ENCODE results near the gene THAP11.
"Not testable (repeated sequence)": the region's sequence is repeated elsewhere in the genome, so short reads cannot be mapped to it uniquely, and the experiment has no call there.

THAP11 gene

GRCh38 chr16:67837190-67837589, 4.9 kb upstream of the THAP11 start:
- DNase-seq, result not testable (repeated sequence)

GRCh38 chr16:67837811-67838210, 4.3 kb upstream of the THAP11 start:
- DNase-seq, result no peak

DNA sequence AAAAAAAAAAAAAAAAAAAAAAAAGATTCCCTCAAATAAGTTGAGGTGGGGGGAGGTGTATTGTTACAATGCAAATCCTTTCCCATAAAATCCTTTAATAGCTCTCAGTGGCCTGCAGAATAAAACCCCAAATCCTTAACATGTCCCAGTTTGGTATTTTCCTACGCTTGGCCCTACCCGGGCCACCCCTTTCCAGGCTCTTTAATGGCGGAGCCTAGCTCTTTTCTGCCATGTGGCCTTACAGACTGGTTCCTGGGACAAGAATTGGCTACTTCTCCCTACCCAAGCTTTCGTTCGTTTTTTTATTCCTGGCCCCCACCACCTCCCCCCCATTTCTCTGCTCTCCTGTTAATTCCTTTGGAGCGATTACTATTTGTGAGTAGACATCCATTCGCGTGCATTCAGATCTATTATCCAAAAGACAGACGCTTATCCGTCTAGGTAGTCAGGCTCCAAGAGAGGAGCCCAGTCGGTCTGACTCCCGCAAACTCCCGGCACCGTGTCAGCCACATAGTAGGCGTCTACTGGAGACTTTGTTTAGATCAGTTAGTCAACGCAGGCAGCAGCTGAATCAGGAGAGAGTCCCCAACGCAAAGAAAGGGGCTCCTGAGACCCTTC, 813 bp upstream of the THAP11 start:
- DNase-seq, result no peak

DNA sequence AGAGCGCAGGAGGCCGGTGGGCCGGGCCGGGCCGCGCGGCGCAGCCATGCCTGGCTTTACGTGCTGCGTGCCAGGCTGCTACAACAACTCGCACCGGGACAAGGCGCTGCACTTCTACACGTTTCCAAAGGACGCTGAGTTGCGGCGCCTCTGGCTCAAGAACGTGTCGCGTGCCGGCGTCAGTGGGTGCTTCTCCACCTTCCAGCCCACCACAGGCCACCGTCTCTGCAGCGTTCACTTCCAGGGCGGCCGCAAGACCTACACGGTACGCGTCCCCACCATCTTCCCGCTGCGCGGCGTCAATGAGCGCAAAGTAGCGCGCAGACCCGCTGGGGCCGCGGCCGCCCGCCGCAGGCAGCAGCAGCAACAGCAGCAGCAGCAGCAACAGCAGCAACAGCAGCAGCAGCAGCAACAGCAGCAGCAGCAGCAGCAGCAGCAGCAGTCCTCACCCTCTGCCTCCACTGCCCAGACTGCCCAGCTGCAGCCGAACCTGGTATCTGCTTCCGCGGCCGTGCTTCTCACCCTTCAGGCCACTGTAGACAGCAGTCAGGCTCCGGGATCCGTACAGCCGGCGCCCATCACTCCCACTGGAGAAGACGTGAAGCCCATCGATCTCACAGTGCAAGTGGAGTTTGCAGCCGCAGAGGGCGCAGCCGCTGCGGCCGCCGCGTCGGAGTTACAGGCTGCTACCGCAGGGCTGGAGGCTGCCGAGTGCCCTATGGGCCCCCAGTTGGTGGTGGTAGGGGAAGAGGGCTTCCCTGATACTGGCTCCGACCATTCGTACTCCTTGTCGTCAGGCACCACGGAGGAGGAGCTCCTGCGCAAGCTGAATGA, 606 bp downstream of the THAP11 start:
- peak; percentile 68 for DNase-seq

GRCh38 chr16:67843343-67843765, 1.2 kb downstream of the THAP11 start:
- no peak for DNase-seq

- no peak for DNase-seq
Observed at GRCh38 chr16:67844497-67844896, 2.4 kb downstream of the THAP11 start.

DNA sequence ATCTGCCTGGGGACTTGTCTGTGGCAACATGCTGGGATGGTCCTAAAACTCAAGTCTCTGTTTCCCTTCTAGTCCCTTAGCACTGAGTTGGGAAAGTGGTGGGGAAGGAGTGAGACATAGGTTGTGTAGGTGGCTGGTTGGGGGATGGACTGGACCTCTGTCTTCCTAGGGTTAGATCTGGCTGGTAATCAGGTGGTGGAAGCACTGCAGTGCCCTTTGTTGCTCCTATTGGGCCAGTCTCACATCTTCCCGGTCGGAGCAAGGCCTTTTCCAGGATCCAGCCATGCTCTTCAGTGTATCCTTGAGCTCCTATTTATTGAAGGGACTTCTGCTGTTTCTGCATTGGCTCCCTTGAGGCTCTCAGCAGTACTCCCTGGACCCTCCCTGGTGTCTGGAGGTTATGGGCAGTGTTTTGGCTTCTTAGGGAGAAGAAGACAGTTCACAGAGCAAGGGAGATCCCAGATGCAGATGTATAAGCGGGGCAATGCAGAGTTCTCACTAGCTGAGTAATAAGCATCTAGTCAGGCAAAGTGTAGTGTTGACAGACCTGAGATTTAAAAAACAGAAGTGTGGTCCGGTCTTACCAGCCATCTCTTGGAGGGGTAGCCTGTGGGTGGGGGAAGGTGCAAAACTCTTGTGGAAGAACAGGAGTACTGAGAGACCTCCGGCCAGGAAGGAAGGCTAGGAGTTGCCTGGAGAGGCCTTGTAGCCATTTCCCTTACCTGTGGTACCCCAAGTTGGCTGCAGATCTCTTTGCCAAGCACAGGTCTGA, 3.4 kb downstream of the THAP11 start:
- DNase-seq, result no peak

DNA sequence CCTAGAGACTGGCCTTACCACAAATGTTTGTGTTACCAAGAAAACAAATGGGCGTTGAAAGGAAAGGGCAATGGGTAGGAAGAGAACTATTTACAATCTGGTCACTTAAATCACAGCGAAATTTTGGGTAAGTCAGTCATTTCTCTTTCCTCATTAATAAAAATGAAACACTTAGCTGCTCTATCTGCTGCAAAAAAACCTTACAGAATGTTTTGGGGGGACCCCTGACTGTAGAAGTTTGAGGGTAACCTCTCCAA, 3.9 kb downstream of the THAP11 start:
- DNase-seq, result no peak

DNA sequence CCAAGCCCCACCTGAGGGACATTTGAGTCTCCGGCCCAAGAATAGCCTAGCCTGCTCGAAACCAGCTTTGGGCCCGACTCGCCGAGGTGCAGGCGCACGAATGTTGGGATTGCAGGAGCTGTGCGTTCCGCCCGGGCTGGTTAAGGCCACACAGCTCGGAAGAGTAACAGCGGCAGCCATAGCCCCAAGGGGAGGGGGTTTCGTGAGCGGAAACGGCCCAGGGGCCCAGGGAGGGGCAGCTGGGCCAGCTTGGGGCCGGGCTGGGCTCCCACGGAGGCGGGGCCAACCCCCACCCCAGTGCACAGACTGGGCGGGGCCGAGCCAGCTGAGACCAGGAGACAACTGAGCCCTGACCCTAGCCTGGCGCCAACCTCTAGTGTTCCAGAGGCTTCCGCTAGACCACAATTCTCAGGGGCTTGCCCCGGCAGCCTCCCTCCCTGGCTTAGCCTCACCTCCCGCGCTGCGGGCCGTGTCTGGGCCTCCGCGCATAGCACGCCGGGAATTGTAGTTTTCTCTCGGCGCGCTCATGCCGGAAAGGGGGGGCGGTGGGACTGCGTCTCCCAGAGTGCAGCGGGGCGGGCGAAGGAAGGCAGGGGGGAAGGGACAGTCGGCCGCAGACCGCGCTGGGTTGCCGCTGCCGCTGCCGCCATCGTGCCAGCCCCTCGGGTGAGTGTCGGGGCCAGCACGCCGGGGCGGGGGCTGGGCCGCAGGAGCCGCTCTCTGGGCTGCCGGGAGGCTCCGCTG, 4.4 kb downstream of the THAP11 start, which contains the start of gene NUTF2:
NUTF2 (plus strand) TSS at position 614 of the 744 bp plus-strand sequence. CDS start 18,198 bp downstream, outside the sequence.
- peak; percentile 96 for DNase-seq

DNA sequence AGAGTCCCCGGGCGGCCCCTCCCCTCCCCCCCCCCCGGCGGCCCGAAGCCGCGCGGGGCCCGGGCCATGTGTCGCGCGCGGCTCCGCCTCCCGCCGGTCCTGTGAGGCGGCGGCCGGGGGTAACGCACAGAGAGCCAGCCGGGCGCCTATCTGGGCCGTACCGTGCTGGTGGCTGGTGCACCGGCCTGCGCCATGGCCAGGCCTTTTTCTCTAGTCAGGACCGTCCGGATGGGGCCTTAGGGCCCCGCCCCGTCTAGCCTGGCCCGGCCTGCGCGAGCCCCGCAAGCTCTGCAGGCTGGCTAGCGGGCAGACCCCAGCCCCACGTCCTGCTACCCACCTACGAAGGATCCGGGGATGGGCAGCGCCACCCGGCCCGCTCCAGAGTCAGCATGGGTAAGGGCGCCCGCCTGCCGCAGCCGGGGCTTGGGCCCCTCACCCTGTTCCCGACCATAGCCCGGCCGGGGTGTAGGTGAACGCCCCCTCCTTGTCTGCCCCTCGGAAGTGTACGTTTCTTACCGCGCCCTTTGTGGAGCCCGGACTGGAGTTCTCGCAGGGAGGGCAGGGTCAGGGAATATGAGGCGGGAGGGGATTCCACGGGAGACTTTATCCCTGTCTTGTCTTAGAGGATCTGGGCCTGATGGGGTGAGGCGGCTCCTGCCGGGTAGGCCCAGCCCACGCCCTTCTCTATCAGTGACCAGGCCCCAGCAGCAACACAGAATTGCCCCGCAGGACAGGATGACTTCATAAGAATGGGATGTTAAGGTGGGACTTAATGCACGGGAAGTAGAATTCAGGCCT, 5.1 kb downstream of the THAP11 start, which contains the start of gene CENPT:
CENPT (minus strand) TSS at position 630 of the 798 bp plus-strand sequence. CDS start 13,834 bp downstream, outside the sequence.
- no peak for DNase-seq

- DNase-seq, result no peak
Observed at GRCh38 chr16:67848118-67848517, 6.0 kb downstream of the THAP11 start.

DNA sequence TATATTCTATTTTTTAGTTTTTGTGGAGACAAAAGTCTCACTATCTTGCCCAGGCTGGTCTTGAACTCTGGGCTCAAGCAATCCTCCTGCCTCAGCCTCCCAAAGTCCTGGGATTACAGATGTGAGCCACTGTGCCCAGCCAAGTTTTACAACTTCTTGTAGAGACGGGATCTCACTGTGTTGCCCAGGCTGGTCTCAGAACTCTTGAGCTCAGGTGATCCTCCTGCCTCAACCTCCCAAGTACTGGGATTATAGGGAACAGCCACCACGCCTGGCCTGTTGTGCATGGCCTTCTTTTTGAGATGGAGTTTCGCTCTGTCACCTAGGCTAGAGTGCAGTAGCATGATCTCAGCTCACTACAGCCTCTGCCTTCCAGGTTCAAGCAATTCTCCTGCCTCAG, 11.6 kb downstream of the THAP11 start:
- no peak for DNase-seq

GRCh38 chr16:67855789-67856188, 13.7 kb downstream of the THAP11 start:
- DNase-seq, result no peak

GRCh38 chr16:67856927-67857546, 14.9 kb downstream of the THAP11 start:
- no peak for DNase-seq

- DNase-seq, result peak; percentile 38
Observed at GRCh38 chr16:67857547-67858233, 15.6 kb downstream of the THAP11 start.

DNA sequence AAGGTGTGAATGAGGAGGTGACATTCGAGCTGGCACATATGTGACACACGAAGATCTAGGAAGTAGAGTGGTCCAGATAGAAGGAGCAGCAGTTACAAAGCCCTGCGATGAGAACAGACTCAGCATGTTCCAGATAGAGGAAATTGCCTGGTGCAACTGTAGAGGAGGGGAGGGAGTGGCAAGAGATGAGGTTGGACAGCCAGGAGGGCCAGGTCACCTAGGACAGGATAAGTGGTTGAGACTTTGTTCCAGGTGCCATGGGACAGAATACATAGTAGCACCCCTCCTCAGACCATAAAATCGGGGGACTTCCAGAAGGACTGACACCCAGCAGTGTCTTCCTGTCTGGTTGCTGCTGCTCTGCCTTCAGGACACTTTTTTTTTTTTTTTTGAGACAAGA, 16.4 kb downstream of the THAP11 start:
- DNase-seq, result no peak

GRCh38 chr16:67860589-67861398, 18.7 kb downstream of the THAP11 start:
- no peak for DNase-seq

- no peak for DNase-seq
Observed at GRCh38 chr16:67861877-67862276, 19.8 kb downstream of the THAP11 start.

DNA sequence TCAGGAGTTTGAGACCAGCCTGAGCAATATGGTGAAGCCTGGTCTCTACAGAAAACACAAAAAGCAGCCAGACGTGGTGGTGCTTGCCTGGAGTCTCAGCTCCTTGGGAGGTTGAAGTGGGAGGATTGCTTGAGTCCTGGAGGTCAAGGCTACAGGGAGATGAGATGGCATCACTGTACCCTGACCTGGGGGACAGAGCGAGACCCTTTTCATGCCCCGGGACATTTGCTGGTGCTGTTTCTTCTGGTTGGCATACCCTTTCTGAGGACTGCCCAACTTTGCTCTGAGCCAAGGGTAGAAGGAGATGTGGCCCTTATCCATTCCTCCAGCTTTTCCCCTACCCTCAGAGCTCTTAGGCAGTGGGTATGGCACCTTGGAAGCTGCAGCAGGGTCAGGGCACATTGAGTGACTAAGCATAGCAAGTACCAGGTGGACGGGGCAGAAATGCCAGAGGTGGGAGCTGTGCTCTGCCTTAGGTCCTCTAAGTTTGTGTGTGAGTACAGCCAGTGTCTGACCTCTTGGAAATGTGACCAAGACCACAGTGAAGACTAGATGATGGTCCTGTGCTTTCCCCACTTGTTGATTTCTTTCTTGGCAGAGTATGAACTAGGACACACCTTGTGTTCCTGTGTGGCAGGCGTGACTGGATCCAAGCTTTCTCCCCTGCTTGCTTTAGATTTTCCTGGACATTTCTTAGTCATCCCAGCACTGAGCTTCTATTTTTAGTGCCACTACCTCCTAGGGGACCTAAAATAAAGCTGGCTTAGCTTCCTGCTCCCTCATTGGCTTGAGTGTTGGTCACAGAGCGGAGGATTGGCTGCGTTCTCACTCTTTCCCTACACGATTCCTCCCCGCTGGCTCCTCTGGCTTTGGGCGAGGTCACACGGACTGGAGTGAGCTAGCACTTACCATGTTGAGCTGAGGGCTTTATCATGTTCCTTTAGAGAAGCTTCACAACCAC, 20.8 kb downstream of the THAP11 start:
- no peak for DNase-seq

Measured in CD4-positive, alpha-beta T cell treated with Interleukin-12 subunit alpha and Interleukin-12 subunit beta, for 1 hour (primary cell).